Lower lobe of right lung (tissue), 2 donors: ENCODE measurements around the gene RSPH6A. TPM values are rescaled to one million over a fixed set of nuclear protein-coding genes. Genes with fewer than 3 reads are reported as not detected.
A peak's percentile ranks its signal among the peaks of the same experiment; 100 is the strongest.

Source experiments
- ATAC-seq, 2 donors: fragments of 200-7000 bp; cut with Tn5 transposase; one replicate each; pipeline ENCODE4 v1.9.1; 2020 to 2022; ENCODE audit warnings: mild to moderate bottlenecking in 2 of 2, moderate library complexity in 2 of 2
- DNase-seq: peaks from one replicate; pipeline ENCODE4 v3.0.0-alpha.2; 2020
- H3K27ac ChIP-seq: fragments of 200-600 bp; one replicate; pipeline ENCODE4 v1.8.0; 2022
- H3K27me3 ChIP-seq: fragments of 200-600 bp; one replicate; pipeline ENCODE4 v1.8.0; 2022; ENCODE audit warnings: low read depth
- H3K36me3 ChIP-seq: fragments of 200-600 bp; one replicate; pipeline ENCODE4 v1.8.0; 2022; ENCODE audit warnings: mild to moderate bottlenecking
- H3K4me1 ChIP-seq: fragments of 200-600 bp; one replicate; pipeline ENCODE4 v1.8.0; 2022
- H3K4me3 ChIP-seq: fragments of 200-600 bp; one replicate; pipeline ENCODE4 v1.8.0; 2022; ENCODE audit warnings: mild to moderate bottlenecking
- H3K9me3 ChIP-seq: fragments of 200-600 bp; one replicate; pipeline ENCODE4 v1.8.0; 2022
- intact Hi-C: fragments of 100-400 bp; cut with DNase I; formaldehyde crosslinking; loops from one replicate; pipeline ENCODE4 v1.11.0; 2022
- total RNA-seq: library from RNA; stranded (reverse); fragmentation: NEBNext Ultra II Directional; extraction: Animal tissue kit (Norgen Biotek cat#: 25700); gene quantifications from one replicate; pipeline ENCODE4 v1.2.1, GENCODE V29; 2021
- TF ChIP-seq, protein P1 (sequence below): fragments of 200-600 bp; IDR thresholded peaks from one replicate; pipeline ENCODE4 v1.8.0; 2022; ENCODE audit warnings: antibody characterized with exemption, mild to moderate bottlenecking
- donor health status: DM: no; HTN: yes; CAD: no; lungs with severe emphysema.

RSPH6A gene
- total RNA-seq, 1 donor from 2014 or later, result 0.21 TPM

DNA sequence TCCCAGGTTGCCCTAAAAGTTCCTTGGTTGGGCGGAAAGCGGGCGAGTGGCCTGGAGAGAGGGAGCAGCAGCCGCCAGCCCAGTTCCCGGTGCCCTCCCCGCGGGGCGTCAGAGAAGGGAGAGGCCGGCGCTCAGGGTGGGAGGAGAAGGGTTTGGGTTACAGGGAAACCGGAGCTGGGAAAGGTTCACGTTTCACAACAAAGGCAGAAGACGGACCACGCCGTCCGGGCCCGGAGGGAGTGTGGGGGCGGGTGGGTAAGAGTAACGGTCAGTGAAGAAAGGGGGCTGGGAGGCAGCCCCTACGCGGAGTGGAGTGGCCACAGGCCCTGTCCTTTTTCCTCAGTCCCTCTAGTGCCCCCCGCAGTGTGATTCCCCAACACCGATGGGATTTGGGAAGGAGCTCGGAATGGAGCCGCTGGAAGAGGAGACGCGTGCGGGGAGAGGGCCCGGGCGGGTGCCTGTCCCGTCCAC, 47.7 kb downstream of the RSPH6A start:
- peaks cover 43% of the 10 kb centered on the region for H3K4me1 ChIP-seq
- intact Hi-C loops, result no loop called here
- TF ChIP-seq, protein P1, sequence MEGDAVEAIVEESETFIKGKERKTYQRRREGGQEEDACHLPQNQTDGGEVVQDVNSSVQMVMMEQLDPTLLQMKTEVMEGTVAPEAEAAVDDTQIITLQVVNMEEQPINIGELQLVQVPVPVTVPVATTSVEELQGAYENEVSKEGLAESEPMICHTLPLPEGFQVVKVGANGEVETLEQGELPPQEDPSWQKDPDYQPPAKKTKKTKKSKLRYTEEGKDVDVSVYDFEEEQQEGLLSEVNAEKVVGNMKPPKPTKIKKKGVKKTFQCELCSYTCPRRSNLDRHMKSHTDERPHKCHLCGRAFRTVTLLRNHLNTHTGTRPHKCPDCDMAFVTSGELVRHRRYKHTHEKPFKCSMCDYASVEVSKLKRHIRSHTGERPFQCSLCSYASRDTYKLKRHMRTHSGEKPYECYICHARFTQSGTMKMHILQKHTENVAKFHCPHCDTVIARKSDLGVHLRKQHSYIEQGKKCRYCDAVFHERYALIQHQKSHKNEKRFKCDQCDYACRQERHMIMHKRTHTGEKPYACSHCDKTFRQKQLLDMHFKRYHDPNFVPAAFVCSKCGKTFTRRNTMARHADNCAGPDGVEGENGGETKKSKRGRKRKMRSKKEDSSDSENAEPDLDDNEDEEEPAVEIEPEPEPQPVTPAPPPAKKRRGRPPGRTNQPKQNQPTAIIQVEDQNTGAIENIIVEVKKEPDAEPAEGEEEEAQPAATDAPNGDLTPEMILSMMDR, result no peak
- peak overlapping the region; percentile 73 for H3K4me3 ChIP-seq
- H3K9me3 ChIP-seq, result no peaks in the 10 kb centered on the region
- DNase-seq (peak; percentile 77), ATAC-seq (peak; percentile 0 to 2)
- H3K27ac ChIP-seq, result peak overlapping the region; percentile 89
- H3K36me3 ChIP-seq, result peaks cover 4% of the 10 kb centered on the region
- peaks cover 18% of the 10 kb centered on the region for H3K27me3 ChIP-seq

DNA sequence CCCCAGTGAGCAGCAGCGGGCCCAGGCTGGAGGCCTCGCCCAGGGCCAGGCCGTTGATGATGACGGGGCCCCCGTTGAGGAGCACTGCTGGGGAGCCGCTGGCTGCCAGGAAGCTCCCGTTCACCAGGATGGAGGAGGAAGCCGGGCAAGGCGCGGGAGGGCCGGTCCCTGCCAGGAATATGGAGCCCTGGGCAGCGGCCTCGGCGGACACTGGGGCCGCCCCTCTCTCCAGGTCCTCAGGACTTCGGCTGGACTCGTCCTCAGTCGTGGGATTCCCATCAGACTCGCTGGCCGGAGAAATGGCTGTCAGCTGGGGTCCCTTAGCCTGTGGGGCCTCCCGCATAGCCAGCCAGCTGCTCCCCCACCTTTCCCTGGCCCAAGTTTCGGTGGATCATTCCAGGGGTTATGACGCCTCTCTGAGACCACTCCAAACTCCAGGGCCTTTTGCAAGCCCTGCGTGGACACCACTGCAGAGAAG, 48.2 kb downstream of the RSPH6A start:
- Histone ChIP-seq H3K4me3 (peak overlapping the region; percentile 73), H3K9me3 (no peaks in the 10 kb centered on the region), H3K36me3 (peaks cover 4% of the 10 kb centered on the region), H3K27ac (peak overlapping the region; percentile 89), H3K27me3 (peaks cover 17% of the 10 kb centered on the region), H3K4me1 (peaks cover 43% of the 10 kb centered on the region)
- ATAC-seq (no peak), DNase-seq (no peak)
- intact Hi-C loops, result no loop called here
- TF ChIP-seq, protein P1, result no peak

DNA sequence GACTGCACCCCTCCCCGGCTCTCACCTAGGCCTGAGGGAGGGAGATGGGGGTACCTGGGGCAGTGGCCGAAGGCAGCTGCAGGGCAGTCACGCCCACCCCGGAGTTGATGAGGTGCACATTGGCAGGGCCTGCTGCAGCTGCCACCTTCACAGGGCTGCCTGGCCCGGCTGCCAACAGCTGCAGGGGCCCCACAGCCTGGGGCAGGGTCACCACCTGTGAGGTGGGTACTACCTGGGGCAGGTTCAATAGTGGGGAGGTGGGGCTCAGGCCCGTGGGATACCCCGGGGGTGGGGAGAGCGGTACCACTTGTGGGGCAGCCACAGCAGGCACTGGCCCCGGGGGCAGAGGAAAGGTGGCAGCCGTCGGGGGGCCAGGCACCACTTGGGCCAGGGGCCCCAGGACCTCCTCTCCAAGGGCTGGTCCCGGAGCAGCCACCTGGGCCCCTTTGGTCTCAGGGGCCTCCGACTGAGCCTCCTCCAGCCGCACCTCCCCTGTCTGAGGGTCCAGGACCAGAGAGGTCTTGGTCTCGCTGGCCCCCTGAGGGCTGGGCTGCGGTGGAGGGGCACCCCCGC, 48.7 kb downstream of the RSPH6A start:
- ATAC-seq, result no peak
- DNase-seq, result no peak
- Histone ChIP-seq H3K4me3 (peak overlapping the region; percentile 73), H3K36me3 (peaks cover 2% of the 10 kb centered on the region), H3K9me3 (no peaks in the 10 kb centered on the region), H3K4me1 (peaks cover 41% of the 10 kb centered on the region), H3K27ac (peak overlapping the region; percentile 89), H3K27me3 (peaks cover 15% of the 10 kb centered on the region)
- intact Hi-C loops, result no loop called here
- TF ChIP-seq, protein P1, result no peak

DNA sequence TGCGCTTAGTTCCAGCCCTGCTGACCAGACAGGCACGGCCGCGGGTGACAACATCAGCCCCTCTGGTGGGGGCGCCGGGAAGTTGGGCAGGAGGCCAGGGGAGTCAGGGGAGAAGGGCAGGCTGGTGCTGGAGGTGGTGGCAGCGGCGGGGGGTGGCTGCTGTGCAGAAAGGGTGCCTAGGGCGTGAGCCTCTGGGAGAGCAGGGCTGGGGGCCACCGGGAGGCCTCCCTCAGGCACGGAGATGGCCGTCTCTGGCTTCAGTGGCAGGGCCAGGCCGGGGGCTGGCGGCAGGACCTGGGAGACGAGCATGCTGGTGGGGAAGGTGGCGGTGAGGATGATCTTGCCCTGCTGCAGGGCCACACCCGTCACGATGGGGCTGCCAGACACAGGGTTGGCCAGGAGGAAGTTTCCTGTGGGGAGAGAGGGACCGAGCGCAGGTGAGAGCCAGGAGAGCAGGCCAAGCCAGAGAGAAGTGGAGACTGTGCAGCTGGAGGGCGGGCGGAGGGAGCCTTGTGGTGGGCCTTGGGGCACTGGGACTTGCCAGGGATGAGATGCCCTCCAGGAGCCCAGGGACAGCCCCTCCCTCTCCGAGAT, 49.3 kb downstream of the RSPH6A start:
- Histone ChIP-seq H3K27me3 (peaks cover 11% of the 10 kb centered on the region), H3K36me3 (no peaks in the 10 kb centered on the region), H3K4me3 (no peak overlapping the region), H3K9me3 (no peaks in the 10 kb centered on the region), H3K4me1 (peaks cover 36% of the 10 kb centered on the region), H3K27ac (no peak overlapping the region)
- intact Hi-C loops, result no loop called here
- TF ChIP-seq, protein P1, result no peak
- no peak for DNase-seq
- ATAC-seq, result no peak

DNA sequence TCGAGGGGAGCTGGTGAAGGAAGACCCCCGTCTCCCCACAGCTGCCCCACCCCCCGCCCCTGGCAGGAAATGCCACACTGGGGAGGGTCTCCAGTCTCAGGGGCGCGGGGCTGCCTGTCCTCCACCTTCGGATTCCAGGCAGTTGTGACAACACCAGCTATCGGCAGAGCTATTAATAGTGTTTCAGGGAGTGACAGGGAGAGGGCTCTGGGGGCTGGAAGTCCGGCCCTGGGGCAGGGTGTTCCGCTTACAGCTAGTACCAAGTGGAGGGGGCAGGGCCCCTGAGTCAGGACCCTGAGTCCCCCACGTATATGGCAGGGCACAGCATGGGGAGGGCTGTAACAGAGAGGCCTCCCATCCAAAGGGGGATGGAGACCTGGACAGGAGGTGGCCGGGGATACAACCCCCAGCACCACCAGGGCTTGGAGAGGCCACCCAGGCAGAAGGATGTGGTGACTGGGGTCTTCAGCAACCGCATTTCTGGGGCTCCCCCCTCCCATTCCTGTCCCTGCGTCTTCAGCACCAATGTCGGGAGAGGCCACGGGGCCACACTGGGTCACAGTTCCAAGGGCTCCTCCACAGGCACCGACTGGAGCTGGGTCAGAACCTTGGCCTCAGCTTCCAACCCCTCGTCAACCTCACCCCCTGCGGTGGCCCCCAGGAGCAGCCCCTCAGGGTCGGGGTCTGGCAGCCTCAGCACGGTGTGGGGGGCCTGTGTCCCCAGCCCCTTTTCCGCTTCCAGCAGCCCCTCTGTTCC, 50.0 kb downstream of the RSPH6A start:
- peaks cover 33% of the 10 kb centered on the region for H3K4me1 ChIP-seq
- TF ChIP-seq, protein P1, result no peak
- no peaks in the 10 kb centered on the region for H3K36me3 ChIP-seq
- no peak overlapping the region for H3K4me3 ChIP-seq
- H3K27me3 ChIP-seq, result peaks cover 10% of the 10 kb centered on the region
- ATAC-seq, result no peak
- intact Hi-C loops, result no loop called here
- H3K9me3 ChIP-seq, result no peaks in the 10 kb centered on the region
- no peak for DNase-seq
- H3K27ac ChIP-seq, result peak overlapping the region; percentile 11
